HCT116 (cell line): ENCODE results near the gene NUCB1. TPM values are rescaled to one million over a fixed set of nuclear protein-coding genes. Genes with fewer than 3 reads are reported as not detected.
A peak's percentile ranks its signal among the peaks of the same experiment; 100 is the strongest.
"Not testable (repeated sequence)": the region's sequence is repeated elsewhere in the genome, so short reads cannot be mapped to it uniquely, and the experiment has no call there.

Experiments
- ATAC-seq: fragments of 200-7000 bp; cut with Tn5 transposase; 2 replicates; pipeline ENCODE4 v1.9.1; 2020; ENCODE audit warnings: mild to moderate bottlenecking, moderate library complexity
- BruUV-seq: library from RNA; stranded (reverse); fragments of 400-500 nt; replicated peaks from 2 replicates; lab custom pipeline; 2021; lab: Mats Ljungman, UMichigan
- CTCF ChIA-PET: fragments of 300-600 bp; sonication (Branson Sonifier 250); formaldehyde crosslinking; loops from one replicate; lab custom pipeline; 2021; ENCODE audit warnings: antibody characterized with exemption; lab: Charles Lee
- POLR2A ChIA-PET: fragments of 300-600, 350-600 bp; sonication (Branson Sonifier 250); formaldehyde crosslinking; loops from one replicate; lab custom pipeline; 2021; ENCODE audit warnings: antibody characterized with exemption; lab: Charles Lee
- RAD21 ChIA-PET, 2 experiments: fragments of 300-600 bp; sonication (Branson Sonifier 250); formaldehyde crosslinking; loops; one replicate each; lab custom pipeline; 2023; ENCODE audit warnings: low total read pairs in 2 of 2; ENCODE audit not compliant: uncharacterized antibody in 2 of 2, unreplicated experiment in 2 of 2, low non-redundant PET in 1 of 2; lab: Charles Lee
- DNase-seq: peaks from one replicate; pipeline ENCODE4 v3.0.0-alpha.2; 2010; ENCODE audit warnings: low read depth, low spot score
- H2AFZ ChIP-seq: fragments of 200-600 bp; shearing (Covaris generic), sonication (generic); 2 replicates; pipeline ENCODE4 v1.6.1; 2017; ENCODE audit warnings: low read depth, mixed run types, mixed read lengths, antibody characterized with exemption, low read length; ENCODE audit not compliant: poor library complexity, severe bottlenecking
- H3K27ac ChIP-seq: 2 replicates; pipeline ENCODE4 v1.5.1; 2012; ENCODE audit warnings: low read depth, low read length
- H3K27me3 ChIP-seq: fragments of 200-600 bp; sonication (generic); 2 replicates; pipeline ENCODE4 v1.6.1; 2016; ENCODE audit warnings: mixed run types, low read length, mixed read lengths; ENCODE audit not compliant: insufficient read depth
- H3K36me3 ChIP-seq, 2 experiments: fragments of 200-500 bp in 1 of 2; fragments of 200-600 bp in 1 of 2; sonication (Bioruptor generic) in 1 of 2; sonication (generic) in 1 of 2; 2 replicates each; pipeline versions ENCODE4 v1.5.1 to v1.6.1; 2014 to 2016; ENCODE audit warnings: low read length in 2 of 2, inconsistent platforms in 1 of 2, mixed read lengths in 1 of 2, mixed run types in 1 of 2; ENCODE audit not compliant: insufficient read depth in 2 of 2, control insufficient read depth in 1 of 2
- H3K4me1 ChIP-seq, 2 experiments: fragments of 200-600 bp in 1 of 2; sonication (generic) in 1 of 2; 2 replicates each; pipeline versions ENCODE4 v1.5.1 to v1.6.1; 2012 to 2017; ENCODE audit warnings: low read length in 2 of 2, inconsistent platforms in 1 of 2, mild to moderate bottlenecking in 1 of 2, mixed read lengths in 1 of 2, mixed run types in 1 of 2, moderate library complexity in 1 of 2; ENCODE audit not compliant: insufficient read depth in 2 of 2, control insufficient read depth in 1 of 2
- H3K4me2 ChIP-seq: fragments of 200-600 bp; sonication (generic); 2 replicates; pipeline ENCODE4 v1.6.1; 2017; ENCODE audit warnings: mixed run types, low read length, mixed read lengths
- H3K4me3 ChIP-seq, 2 experiments: fragments of 200-600 bp in 1 of 2; sonication (generic) in 1 of 2; replicated peaks in 1 of 2; 2 replicates each; pipeline ENCODE4 v1.5.1; 2011 to 2016; ENCODE audit warnings: low read length in 2 of 2, control low read depth in 1 of 2, low read depth in 1 of 2, mild to moderate bottlenecking in 1 of 2, mixed read lengths in 1 of 2, mixed run types in 1 of 2
- H3K79me2 ChIP-seq: fragments of 200-600 bp; sonication (generic); 2 replicates; pipeline ENCODE4 v1.6.1; 2017; ENCODE audit warnings: mild to moderate bottlenecking, mixed run types, low read length, moderate library complexity, mixed read lengths; ENCODE audit not compliant: insufficient read depth
- H3K9ac ChIP-seq: fragments of 200-600 bp; sonication (generic); 2 replicates; pipeline ENCODE4 v1.6.1; 2016; ENCODE audit warnings: low read length, mixed read lengths
- H3K9me2 ChIP-seq: fragments of 200-600 bp; sonication (generic), shearing (Covaris generic); 2 replicates; pipeline ENCODE4 v1.6.1; 2017; ENCODE audit warnings: mixed run types, mild to moderate bottlenecking, moderate library complexity; ENCODE audit not compliant: insufficient read depth
- H3K9me3 ChIP-seq, 2 experiments: fragments of 200-500 bp in 1 of 2; fragments of 200-600 bp in 1 of 2; sonication (Bioruptor generic) in 1 of 2; sonication (generic) in 1 of 2; 2 replicates each; pipeline ENCODE4 v1.6.1; 2014 to 2017; ENCODE audit warnings: low read length in 2 of 2, mixed read lengths in 2 of 2, inconsistent platforms in 1 of 2, low read depth in 1 of 2, mild to moderate bottlenecking in 1 of 2, mixed run types in 1 of 2, moderate library complexity in 1 of 2; ENCODE audit not compliant: control insufficient read depth in 1 of 2, insufficient read depth in 1 of 2
- H4K20me1 ChIP-seq: fragments of 200-600 bp; sonication (generic), shearing (Covaris generic); 2 replicates; pipeline ENCODE4 v1.6.1; 2017; ENCODE audit warnings: mixed run types, mild to moderate bottlenecking, moderate library complexity; ENCODE audit not compliant: insufficient read depth
- CTCF ChIP-seq, 3 experiments: fragments of 200-600 bp in 1 of 3; sonication (generic) in 1 of 3; IDR thresholded peaks in 2 of 3; conservative IDR thresholded peaks in 1 of 3; 2 replicates each; pipeline ENCODE4 v1.5.1; 2012 to 2017; ENCODE audit warnings: low read depth in 2 of 3, low read length in 2 of 3, antibody characterized with exemption in 1 of 3, borderline replicate concordance in 1 of 3, control low read depth in 1 of 3, mild to moderate bottlenecking in 1 of 3, mixed read lengths in 1 of 3, mixed run types in 1 of 3, moderate library complexity in 1 of 3; ENCODE audit not compliant: insufficient read depth in 1 of 3
- MAX ChIP-seq: IDR thresholded peaks from 2 replicates; pipeline ENCODE4 v1.6.1; 2012
- POLR2AphosphoS5 ChIP-seq: IDR thresholded peaks from 2 replicates; pipeline ENCODE4 v1.6.1; 2011; ENCODE audit warnings: mild to moderate bottlenecking, low read depth, low read length, moderate library complexity
- ZFX ChIP-seq: fragments of 450-650 bp; IDR thresholded peaks from 2 replicates; pipeline ENCODE4 v1.6.1; 2017
- ZNF274 ChIP-seq: fragments of 200-500 bp; sonication (Bioruptor generic); IDR thresholded peaks from 2 replicates; pipeline ENCODE4 v1.6.1; 2014; ENCODE audit warnings: mild to moderate bottlenecking, low read depth, low read length, inconsistent platforms
- intact Hi-C: fragments of 100-400 bp; cut with micrococcal nuclease; formaldehyde crosslinking; loops from 2 replicates; pipeline ENCODE4 v1.10.0; 2022
- total RNA-seq: library from RNA; stranded (reverse); gene quantifications from one replicate; pipeline ENCODE4 v1.2.1, GENCODE V29; 2021; ENCODE audit not compliant: unreplicated experiment

The NUCB1 gene
- total RNA-seq, 1 experiment from 2014 or later: 88.8 TPM

DNA sequence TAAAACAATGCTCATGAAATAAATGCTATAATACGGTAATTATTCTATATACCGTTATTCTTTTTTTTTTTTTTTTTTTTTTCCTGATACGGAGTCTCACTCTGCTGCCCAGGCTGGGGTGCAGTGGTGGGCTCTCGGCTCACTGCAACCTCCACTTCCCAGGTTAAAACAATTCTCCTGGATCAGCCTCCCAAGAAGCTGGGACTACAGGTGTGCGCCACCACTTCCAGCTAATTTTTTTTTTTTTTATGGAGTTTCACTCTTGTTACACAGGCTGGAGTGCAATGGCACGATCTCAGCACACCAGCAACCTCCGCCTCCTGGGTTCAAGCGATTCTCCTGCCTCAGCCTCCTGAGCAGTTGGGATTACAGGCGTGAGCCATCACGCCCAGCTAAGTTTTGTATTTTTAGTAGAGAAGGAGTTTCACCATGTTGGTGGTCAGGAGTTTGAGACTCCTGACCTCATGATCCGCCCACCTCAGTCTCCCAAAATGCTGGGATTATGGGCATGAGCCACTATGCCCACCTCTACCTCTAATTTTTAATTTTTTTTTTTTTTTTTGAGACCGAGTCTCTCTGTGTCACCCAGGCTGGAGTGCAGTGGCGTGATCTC, 21.0 kb upstream of the NUCB1 start:
- Histone ChIP-seq H3K9me3 (no peaks in the 10 kb centered on the region), H3K4me2 (no peak overlapping the region), H3K9ac (no peak overlapping the region), H3K4me1 (peaks cover 25% of the 10 kb centered on the region in 2 experiments), H3K27ac (no peak overlapping the region), H3K79me2 (peaks cover 22% of the 10 kb centered on the region), H4K20me1 (peaks cover 8% of the 10 kb centered on the region; the same call in 1 of the 2 replicates), H2AFZ (no peak overlapping the region), H3K4me3 (no peak overlapping the region), H3K36me3 (peaks cover 8 to 15% of the 10 kb centered on the region in 2 experiments; a peak in 2 of 4 replicates), H3K27me3 (no peaks in the 10 kb centered on the region), H3K9me2 (no peaks in the 10 kb centered on the region)
- CTCF ChIA-PET: no interaction called here
- POLR2A ChIA-PET: interaction anchor here (0.7 to 2.3 kb wide), 4 partner anchors 10 to 515 kb away, joined by 3 to 6 read pairs (median 4); partner anchors contain the start of gene NUCB1
- RAD21 ChIA-PET: no interaction called here
- intact Hi-C loops: no loop called here
- no peak for ATAC-seq
- DNase-seq: no peak
- TF ChIP-seq POLR2AphosphoS5 (0 out of 2 replicates have a peak, but pooled peaks have one; percentile 2), MAX (no peak), ZFX (no peak), CTCF (IDR thresholded peaks at IDR 0.05 in 2 of 3, conservative IDR thresholded peaks at IDR 0.05 in 1 of 3; ENCODE audit: borderline replicate concordance in 1 of 3, insufficient read depth in 1 of 3, low read depth in 2 of 3, low read length in 2 of 3) (no peak), ZNF274 (no peak)
- no TSS peak for BruUV-seq

DNA sequence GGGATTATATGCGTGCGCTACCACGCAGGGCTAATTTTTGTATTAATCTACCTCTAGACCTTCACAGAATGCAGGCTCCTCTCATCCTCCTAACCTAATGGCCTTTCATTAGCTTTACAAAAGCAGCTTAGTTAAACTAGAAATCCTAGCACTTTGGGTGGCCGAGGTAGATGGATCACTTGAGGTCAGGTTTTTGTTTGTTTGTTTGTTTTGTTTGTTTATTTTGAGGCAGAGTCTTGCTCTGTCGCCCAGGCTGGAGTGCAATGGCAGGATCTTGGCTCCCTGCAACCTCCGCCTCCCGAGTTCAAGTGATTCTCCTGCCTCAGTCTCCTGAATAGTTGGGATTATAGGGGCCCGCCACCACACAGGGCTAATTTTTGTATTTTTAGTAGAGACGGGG, 20.4 kb upstream of the NUCB1 start:
- ATAC-seq, H3K36me3 ChIP-seq, H3K9me2 ChIP-seq, H3K27ac ChIP-seq, H3K4me2 ChIP-seq, H3K27me3 ChIP-seq, intact Hi-C loops, H3K4me3 ChIP-seq, H4K20me1 ChIP-seq, H3K9ac ChIP-seq, RAD21 ChIA-PET, DNase-seq, BruUV-seq, CTCF ChIA-PET, H2AFZ ChIP-seq, H3K9me3 ChIP-seq: not testable (repeated sequence)
- H3K79me2 ChIP-seq: peaks cover 17% of the 10 kb centered on the region
- peaks cover 20% of the 10 kb centered on the region in 2 experiments for H3K4me1 ChIP-seq
- POLR2A ChIA-PET: interaction anchor here (1.1 to 2.1 kb wide), 2 partner anchors 8 to 9 kb away, joined by 3 to 8 read pairs; partner anchors contain the start of gene PPP1R15A
